HG02884 (cell line): ENCODE results near the gene NTSR1.

ENCODE experiments used
- ATAC-seq: cut with Tn5 transposase; IDR thresholded peaks from one replicate; pipeline ENCODE4 v1.9.1; 2021; ENCODE audit warnings: mild to moderate bottlenecking, moderate library complexity; ENCODE audit not compliant: unreplicated experiment

Gene NTSR1

DNA sequence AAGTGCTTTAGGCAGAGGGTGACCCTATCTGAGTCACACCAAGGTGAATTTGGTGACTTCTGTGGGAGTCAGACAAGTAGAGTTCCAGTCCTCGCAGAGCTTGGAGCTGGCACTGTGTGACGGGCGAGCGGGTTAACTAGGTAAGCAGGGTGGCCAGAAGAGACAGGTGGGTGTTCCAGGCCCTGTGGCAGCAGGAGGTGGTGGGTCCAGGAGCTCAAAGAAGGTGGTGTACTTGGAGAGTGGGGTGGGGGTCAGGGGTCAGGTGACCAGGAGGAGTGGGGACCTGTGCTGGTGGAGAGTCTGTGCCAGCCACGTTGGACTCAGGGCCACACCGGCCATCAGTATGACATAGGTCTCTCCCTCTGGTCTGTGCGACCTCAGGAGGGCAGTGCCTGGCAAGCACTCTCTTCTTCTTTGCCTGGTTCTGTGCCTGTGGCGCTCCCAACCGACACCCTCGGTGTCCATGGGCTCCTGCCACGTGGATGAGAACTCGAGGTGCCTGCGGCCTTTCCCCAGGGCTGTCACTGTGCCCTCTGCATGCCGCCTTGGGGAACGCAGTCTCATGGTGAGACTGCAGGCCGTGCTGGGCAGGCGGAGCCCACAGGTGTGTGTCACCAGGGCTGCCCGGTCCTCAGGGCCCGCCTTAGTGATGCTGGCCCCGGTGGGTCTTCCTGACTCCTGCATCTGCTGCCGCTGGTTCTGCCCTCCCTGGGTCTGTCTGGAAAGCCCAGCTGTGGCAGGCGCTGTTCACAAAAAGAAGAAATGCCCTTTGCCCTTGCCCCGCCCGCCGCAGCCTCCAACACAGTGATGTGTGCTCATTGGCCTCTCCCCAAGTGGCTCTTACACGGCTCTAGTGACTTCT lies 89.3 kb downstream of the NTSR1 start:
- ATAC-seq = no peak

DNA sequence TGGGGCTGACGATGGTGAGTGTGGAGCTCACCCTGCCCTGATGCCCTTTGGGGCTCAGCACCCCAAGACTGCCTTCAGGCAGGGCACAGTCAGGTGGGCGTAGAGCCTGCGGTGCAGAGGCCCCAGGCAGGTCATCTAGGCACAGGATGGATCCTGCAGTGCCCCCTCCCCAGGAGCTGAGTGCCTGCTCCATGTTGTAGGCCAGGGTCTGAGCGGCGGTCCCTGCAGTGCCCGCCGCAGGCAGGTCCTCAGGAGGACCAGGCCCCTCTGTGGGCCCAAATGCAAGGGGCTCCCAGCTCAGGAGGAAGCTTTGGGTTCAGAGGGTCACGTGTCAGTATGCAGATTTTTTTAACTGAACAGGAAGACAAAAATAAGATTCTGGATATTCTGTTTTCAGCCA lies 90.4 kb downstream of the NTSR1 start:
- ATAC-seq = no peak

- ATAC-seq = no peak
Measured at GRCh38 chr20:62799459-62799858, 90.8 kb downstream of the NTSR1 start.

GRCh38 chr20:62799873-62800272 lies 91.2 kb downstream of the NTSR1 start:
- no peak for ATAC-seq

GRCh38 chr20:62800314-62801259 lies 92.0 kb downstream of the NTSR1 start:
- no peak for ATAC-seq

DNA sequence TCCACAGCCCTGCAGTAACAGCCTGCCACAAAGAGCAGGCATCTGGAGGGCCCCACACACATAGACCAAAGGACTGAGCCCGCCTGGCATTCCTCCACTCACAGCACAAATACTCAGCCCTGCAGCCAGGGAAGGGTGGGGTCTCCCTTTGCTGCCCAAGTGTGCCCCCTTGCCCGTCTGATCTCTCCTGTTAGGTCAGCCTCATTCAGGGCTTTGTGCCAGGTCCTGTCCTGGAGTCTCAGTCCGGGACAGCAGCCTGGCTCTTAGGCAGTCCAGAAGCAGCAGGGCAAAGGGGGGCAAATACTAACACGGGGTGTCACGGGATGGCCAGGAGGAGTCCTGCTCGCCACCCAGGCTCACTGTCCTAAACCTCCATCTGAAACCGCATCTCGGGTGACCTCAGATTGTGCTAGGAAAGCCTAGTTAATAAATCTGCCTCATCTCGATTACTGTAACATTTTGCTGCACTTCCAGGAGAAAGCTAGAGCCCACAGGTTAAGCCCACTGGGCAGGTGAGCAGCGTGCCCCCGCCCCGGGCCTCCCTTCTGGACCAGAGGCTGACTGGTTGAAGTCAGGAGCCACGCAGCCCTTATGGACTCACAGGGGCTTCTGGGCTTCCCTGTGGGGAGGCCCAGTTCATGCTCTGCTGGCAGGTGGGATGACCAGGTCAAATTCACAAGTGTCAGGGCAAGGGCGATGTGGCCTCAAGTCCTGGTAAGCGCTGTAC lies 92.8 kb downstream of the NTSR1 start:
- no peak for ATAC-seq

DNA sequence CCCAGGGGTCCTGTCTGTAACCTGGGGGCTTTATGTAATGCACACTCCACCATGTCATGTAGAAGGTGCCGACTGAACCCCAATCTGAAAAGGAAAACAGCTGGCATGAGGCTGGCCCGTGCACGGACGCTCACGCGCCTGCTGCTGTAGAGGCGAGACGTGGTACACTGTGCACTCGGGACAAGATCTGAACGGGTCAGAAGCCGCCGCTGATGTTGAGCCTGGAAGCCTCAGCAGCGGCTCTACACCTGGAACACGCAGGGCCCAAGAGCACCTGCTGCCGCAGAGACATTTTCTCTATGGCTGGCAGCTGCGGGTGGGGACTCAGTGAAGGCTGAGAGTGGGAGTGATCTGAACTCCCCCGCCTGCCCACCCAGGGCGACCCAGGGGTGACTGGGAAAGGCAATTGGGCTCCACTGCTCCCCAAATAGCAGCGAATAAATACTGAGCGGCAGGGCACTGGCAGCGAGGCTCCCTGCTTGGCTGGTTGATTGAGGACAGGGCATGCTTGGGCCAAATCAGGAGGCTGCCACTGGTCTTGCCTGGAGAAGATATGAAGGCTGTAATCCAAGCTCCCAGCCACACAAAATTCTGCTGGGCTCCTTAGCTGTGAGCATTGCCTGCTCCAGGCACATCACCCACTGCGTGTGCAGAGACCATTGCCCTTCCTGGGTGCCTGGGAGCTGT lies 93.5 kb downstream of the NTSR1 start:
- ATAC-seq = no peak

DNA sequence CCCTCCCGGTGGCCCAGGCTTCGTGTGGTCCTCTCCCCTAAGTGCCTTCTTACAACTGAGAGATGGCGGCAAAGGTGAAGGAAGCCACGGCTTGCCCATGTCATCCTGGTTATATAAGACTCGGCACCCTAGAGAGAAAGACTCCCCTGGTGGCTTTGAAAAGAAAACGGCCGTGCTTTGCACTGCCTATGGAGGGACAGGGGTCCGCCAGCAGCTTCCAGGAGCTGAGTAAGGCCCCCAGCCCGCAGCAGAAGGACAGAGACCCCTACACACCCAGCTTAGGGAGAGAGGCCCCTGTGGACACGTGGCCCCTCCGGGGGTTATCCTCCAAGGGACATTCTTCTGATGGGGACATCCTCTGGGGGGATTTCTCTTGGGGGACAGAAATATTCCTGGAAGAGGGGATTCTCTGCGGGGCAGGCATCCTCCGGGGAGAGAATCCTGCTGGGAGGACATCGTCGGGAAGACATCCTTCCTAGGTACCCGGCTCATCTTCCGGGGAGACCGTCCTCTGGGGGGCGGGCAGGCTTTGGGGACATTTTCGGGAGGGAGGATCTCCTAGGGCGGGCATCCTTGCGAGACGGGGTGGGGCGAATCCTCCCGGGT lies 95.5 kb downstream of the NTSR1 start:
- no peak for ATAC-seq

DNA sequence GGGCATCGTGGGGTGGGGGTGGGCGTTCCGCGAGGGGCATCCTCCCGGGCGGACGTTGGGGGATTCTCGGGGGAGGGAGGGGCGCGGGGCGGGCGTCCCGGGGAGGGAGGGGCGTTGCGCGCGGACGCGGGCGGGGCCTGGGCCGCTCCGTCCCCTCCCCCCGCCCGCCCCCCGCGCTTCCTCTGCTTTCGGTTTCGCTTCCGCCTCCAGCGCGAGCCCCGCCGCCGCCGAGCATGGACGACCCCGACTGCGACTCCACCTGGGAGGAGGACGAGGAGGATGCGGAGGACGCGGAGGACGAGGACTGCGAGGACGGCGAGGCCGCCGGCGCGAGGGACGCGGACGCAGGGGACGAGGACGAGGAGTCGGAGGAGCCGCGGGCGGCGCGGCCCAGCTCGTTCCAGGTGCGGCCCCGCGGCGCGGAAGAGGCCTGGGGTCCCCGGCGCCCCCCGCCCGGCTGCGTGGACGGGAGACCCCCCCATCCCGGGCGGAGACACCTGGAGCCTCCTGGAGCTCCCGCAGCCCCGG lies 96.1 kb downstream of the NTSR1 start, which contains the start of gene OGFR:
OGFR (plus strand) TSS at position 209 of the 528 bp plus-strand sequence; CDS start at position 234, 25 bp downstream.
- no peak for ATAC-seq

- no peak for ATAC-seq
Measured at GRCh38 chr20:62805155-62805710, 96.6 kb downstream of the NTSR1 start.

DNA sequence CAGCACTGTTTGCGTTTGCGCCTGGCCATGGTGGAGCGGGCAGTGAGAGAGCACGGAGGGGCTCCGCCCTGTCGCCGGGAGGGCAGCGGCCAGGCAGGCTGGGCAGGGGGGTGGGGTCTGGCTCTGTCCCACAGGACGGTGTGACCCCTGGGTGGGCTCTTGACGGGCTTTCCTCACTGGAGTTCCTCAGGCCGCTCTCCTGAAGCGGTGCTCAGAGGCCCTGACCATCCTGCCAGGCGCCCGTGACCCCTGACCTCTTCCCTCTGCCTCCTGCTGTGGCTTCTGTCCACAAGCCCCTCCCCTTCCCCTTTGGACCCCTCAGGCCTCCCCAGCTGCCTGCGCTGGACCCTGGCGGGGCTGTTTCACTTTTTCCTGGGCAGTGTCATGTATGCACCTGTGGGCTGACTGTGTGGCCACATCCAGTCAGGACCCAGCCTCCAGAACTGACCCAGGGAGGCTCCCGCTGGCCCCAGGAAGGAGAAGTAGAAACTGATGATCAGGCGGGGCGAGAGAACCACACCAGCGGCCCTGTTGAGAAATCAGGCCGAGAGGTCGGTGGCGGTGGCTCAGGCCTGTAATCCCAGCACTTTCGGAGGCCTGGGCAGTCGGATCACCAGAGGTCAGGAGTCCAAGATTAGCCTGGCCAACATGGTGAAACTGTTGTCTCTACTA lies 97.2 kb downstream of the NTSR1 start:
- ATAC-seq = no peak

DNA sequence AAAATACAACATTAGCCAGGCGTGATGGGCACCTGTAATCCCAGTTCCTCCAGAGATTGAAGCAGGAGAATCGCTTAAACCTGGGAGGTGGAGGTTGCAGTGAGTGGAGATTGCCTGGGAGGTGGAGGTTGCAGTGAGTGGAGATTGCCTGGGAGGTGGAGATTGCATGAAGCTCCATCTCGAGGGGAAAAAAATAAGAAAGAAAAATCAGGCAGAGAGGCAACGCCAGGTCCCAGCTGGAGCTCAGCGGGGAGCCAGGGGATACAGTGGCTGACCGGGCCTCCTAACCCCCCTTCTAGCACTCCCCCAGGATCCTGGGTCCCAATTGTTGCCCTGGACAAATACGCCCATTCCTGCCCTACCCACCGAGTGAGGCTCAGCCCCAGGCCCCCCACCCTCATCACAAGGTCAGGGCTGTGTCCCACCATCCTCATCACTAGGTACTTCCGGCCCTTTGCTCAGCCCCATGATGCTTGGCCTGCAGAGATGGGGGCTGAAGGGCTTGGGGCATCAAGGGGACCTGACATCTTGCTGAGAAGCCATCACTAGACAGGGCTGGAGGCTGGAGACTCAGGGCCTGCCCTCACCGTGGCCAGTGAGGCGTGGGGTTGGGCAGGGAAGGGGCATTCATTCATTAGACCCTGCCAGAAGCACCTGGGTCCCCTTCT lies 97.9 kb downstream of the NTSR1 start:
- no peak for ATAC-seq

- ATAC-seq = no peak
Measured at GRCh38 chr20:62807444-62808210, 99.0 kb downstream of the NTSR1 start.

DNA sequence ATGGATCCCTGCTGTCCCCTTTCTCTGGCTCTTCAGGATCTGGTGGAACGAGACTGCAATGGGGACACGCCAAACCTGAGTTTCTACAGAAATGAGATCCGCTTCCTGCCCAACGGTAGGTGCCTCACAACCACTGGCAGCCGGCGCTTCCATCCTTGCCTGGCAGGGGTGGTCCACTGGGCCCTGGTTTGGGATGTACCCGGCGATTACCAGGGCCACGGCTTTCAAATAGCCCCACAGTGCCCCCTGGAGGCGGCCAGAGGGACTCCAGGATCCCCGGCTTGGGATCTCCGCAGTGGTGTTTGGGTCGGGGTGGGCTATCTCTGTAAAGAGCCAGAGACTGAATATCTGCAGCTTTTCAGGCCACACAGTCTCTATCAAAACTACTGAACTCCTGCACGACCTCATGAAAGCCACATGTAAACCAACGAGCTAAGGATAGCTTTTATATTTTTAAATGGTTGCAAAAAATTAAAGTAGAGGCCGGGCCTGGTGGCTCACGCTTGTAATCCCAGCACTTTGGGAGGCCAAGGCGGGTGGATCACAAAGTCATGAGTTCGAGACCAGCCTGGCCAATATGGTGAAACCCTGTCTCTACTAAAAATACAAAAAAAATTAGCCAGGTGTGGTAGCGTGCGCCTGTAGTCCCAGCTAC lies 99.7 kb downstream of the NTSR1 start:
- no peak for ATAC-seq

GRCh38 chr20:62809530-62810428 lies 101.1 kb downstream of the NTSR1 start:
- ATAC-seq = no peak

DNA sequence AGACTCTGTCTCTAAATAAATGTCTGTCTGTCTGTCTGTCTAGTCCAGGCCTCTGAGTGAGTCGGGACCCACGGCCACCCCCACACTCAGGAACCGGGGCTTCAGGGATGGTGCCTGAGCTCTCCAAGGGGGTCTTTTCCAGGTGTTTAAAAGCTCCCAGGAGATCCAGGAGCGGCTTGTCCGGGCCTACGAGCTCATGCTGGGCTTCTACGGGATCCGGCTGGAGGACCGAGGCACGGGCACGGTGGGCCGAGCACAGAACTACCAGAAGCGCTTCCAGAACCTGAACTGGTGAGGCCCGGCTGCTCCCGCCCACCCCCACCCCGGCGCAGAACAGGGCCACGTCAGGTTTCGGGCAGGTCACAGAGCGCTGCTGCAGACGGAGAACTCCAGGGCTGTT lies 102.7 kb downstream of the NTSR1 start:
- no peak for ATAC-seq
